NCI-H774 (cell line): ENCODE data around the gene LHX1.
A peak's percentile ranks its signal among the peaks of the same experiment; 100 is the strongest.

Experiments
- DNase-seq: peaks from one replicate; lab custom pipeline; 2025; lab: John Stamatoyannopoulos, UW

The LHX1 gene

GRCh38 chr17:36937001-36937958 lies at the start of gene LHX1:
Gene LHX1 (plus strand): TSS chr17:36937475. CDS start chr17:36938198, 723 bp downstream.
- DNase-seq, result no peak

DNA sequence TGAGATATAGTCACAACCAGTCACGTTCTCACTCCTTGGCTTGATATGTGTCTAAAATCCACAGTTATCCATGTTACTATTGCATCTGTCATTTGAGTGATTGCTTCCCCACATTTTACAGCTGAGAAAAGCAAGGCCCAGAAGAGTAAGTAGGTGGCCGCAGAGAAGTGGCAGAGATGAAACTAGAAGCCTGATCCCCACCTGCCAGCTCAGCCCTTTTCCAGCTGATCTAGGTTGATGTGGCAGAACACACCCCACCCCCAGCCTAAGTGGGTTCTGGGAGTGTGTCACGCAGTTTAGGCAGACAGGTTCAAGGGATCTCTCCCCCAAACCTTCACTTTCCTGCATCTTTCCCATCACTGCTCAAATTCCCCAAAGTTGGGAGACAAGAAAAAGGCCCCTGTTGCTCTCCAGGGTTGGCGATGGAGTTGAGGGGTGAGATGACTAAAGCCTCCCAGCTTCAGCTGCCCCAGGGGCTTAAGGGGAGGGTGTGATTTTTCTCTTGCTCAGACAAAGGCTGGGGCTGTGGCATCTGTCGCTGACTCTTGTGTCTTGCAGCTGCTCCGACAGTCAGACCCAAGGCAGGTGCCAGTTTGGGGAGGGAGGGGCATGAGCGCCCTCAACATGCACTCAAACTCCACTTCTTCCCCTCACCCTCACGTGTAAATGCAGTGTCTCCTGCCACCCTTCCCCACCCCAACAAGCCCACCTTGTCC lies 48.9 kb upstream of the LHX1 start:
- peak; percentile 64 for DNase-seq

DNA sequence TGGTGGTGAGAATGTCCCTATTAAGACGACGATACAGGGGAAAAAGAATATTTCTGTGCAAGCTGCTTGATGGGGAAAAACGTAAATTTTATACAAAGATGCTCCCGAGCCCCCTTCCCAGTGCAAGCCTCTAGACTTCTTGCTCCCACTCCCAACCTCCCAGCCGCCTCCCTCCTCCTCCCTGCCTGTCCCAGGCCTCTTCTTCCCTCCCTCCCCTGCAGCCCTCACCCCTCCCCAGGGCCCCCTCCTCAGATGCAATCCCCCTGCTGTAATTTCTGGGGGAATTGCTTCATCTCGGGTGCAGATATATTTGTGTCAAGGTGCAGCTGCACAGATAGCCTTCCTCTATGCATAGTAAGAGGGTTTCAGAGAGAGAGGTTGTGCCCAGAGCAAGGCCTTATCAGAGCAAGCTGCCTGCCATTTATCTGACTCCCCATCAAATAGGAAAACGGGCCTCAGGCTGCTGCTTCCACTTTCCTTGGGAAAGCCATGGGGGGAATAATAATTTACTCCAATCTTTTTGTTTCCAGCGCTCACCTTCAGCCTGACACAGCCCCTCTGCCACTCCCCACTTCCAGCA lies 47.4 kb upstream of the LHX1 start:
- DNase-seq, result no peak

- DNase-seq, result no peak
Observed at GRCh38 chr17:36890398-36891168, 46.7 kb upstream of the LHX1 start.

DNA sequence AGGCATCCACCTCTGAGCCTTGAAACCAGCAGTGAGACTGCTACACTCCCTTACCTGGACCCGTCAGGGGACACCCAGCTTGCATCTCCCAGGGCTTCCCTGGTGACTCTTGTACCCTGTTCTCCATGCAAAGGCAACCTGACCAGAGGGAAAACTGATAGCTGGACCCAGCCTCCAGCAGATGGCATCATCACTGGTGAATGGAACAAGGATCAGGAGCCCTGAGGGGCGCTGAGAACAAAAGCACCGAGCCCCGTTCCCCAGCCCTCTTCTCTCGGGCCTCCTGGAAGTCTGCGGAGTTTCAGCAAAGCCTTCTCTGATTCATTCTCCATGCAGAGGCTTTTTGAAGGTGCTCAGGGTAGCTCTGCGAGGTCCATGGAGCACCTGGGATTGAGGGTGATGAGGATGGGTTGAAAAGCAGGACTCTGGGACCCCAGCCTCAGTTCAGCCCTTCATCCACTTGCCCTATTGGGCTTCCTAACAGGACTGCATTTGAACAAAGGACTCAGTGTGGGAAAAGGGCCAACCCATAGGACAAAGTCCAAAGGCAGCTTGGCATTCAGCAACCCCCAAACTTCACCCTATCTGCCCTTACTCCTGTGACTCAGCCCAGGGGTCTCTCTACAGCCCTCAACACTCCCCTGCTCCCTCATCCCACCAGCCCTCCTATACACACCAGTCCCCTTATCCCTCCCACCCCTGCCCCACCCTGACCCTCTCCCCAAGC lies 45.0 kb upstream of the LHX1 start:
- no peak for DNase-seq

DNA sequence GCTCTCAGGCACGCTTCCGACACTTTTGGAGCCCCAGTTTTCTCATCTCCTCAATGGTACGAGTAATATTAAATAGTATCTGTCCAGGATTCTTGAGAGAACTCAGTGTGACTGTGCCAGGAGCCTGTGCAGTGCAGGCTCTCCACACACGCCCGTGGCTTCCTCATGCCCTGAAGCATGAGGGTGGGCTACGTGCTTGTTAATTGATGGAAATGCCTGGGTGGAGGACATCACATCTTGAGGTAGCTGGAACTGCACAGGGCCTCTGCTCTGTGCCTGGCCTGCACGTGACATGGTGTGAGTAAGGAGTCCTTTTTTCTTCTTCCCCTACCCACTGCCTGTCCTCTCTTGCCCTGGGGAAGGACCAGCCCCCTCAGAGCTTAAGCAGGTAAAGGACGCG lies 43.1 kb upstream of the LHX1 start:
- no peak for DNase-seq

DNA sequence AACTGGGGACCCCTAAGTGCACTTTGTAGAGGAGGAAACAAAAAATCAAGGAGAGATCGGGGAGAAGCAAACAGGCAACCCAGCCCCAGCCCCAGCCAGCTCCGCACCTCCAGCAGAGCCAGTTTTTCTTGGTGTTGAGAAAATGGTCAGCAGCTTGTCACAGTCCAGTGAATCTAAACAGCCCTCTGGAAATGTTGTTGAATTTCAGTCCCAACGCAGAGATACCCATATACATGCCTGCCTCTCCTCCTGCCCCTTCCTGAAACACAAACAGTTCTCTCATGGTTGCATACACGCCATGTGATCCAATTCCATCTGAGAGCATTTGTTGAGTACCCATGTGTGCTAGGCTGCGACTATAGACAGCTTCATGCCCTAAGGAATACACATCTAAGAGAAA lies 42.4 kb upstream of the LHX1 start:
- DNase-seq, result no peak

GRCh38 chr17:36899250-36900159 lies 37.8 kb upstream of the LHX1 start:
- no peak for DNase-seq

- no peak for DNase-seq
Observed at GRCh38 chr17:36900160-36900512, 37.1 kb upstream of the LHX1 start.

DNA sequence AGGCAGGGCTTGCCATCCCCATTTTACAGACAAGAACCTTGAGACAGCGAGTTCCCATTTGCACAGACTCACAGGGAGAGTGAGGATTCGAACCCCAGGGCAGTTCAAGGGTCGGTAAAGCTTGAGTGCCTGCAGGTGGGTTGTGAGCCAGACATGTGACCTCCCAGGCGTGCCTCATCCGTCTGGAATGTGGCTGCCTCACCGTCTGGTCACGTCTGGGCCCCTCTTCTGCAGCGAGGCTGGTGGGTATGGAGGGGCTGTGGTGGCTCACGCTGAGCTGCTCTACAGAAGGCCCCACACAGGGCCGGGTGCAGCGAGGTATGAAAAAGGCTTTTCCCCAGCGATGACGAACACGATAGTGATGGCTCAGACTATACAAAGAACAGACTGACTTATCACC lies 35.8 kb upstream of the LHX1 start:
- no peak for DNase-seq

DNA sequence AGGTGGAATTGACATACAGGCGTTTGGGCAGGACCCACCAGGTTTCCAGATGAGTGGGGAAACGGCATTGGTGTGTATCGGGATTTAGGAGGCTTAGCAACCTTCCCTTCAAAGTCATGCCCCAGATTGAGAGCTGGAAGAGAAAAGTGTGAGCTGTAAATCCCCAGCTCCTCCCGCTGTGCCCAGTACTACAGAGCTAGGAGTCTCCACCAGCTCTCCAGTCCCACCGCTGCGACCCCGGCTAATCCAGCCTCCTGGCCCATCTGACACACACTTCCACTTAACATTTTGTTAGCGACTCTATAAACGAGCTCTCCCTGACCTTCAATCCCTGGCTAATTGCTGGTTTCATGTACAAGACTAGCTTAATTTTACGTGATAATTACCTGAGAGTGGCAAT lies 29.9 kb upstream of the LHX1 start:
- DNase-seq, result no peak

GRCh38 chr17:36910513-36910912 lies 26.8 kb upstream of the LHX1 start:
- no peak for DNase-seq

DNA sequence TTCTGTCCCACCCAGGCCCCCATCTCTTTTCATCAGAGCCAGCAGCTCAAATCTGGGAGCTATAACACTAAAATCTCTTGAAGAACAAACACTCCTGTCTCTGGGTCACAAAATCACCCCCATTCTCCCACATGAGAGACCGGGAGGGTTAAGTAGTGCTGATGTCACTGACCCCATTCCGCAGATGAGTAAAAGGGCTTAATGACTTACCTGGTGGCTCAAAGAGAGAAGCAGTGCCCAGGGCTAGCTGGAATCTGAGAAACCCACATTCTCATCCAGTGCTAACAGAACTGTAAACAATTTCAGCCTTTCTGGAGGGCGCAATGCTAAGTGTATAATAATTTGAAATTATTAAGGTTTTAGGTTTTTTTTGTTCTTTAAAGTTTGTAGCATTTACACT lies 26.3 kb upstream of the LHX1 start:
- no peak for DNase-seq

DNA sequence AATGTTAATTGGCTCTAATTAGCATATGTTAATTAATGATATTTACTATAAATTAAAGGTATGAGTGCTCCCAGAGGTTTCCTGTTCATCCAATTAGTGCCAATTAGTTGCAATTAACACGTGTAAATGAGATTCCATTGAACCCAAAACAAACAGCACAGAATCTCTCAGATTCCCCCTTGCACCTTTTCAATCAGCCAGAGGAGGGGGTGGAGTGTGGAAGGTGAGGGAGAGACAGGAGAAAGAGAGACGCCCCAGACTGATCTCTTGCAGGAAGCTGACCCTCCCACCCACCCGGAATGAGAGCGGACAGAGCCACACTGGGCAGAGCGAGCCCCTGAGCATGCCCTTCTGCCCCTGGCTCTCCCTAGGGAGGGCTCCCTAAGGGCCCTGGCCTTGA lies 24.1 kb upstream of the LHX1 start:
- DNase-seq, result no peak

GRCh38 chr17:36918211-36918691 lies 19.0 kb upstream of the LHX1 start:
- DNase-seq, result no peak

DNA sequence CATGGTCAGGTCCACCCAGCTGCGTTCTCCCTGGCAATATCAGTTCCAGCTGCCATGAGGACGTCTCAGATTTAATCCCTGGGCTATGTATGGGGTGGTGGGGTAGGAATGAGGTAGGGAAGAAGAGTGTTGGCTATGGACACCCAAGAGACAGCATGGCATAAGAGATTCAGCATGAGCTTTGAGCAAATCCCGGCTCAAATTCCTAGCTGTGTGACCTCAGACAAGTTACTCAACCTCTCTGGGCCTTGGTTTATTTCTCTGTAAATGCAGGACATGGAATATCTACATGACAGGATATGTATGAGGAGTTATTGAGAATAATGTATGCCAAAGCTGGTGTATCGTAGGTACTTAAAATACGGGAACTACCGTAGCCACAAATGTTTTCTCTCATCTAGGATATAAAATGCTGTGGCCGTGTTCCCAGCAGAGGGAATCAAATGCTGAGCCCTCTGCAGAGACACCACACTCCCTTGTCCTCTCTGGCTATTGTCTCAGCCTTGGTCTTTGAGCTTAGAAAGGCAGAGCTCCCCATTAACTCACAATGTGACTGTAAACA lies 17.8 kb upstream of the LHX1 start:
- no peak for DNase-seq

DNA sequence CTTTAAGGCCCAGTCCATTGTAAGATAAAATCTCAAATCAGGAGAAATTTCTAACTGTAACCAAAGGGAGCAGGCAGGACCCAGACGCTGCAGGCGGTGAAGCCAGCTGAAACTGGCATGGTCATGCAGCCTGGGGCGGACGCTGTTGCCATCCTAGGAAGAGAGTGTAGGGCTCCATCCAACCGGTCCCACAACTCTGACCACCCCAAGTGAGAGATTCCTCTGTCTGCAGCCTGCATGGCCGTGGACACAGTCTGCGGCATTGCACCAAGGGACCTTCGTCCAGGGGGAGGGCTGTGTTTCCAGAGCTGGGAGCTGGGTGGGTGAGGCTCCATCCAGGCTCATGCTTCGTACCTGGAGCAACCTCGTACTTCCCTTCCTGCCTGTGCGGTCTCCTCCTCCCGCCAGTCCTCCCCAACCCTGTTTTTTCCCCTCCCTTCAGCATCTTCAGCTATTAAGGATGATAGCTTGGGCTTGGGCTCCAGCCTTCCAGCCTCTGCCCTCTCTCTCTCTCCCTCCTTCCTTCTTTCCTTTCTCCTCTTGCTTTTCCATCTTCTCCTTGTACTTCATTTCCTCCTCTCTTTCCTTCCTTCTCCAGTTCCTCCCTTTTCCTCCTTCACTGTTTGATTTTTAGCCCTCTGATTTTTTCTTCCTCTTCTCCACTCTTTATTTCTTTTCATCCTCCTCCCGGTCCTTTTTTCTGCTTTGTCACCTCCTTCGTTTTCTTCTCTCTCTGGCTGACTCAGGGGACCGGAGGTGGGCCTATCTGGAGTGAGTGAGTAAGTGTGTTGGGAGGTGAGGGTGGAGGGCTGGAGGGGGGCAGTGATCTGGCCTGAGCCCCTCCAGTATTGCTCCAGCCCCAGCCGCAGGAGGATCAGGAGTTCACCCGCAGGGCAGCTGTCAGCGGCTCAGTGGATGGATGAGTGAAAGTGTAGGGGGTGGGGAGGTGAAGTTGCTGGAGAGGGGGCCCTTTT lies 17.0 kb upstream of the LHX1 start:
- DNase-seq, result no peak

DNA sequence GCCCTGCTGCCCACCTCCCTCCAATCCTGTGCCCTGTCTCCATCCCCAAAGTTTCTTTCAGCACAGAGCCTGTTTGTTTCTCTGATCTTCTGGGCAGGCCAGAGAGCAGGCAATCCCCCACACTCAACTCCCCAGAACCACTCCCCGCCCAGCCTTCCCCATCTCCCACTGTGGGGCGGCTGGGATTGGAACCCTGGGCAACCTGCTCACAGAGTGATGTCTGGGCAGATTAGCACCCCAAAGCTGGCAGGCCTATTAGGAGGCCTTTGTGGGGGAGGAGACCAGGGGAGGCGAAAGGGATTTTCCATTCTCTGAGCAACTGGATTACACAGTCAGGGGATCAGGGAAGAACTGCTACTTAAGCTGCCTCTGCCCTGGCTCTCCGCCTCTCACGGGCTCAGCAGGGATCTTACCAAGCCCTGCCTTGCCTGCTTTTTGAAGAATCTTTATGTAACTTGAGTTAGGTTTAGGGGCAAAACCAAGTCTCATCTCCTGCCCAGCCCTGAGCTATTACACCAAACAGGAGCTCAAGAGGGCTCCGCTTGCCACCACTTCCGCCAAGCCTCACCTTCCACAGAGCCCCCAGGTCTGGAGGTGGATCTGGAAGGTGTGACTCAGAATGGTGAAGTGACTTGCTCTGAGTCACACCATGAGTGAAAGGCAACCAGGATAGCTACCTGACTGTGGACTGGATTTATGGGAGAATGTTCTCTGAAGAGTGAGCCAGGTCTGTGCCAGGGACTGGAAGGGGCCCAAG lies 16.0 kb upstream of the LHX1 start:
- DNase-seq, result no peak
